Upper lobe of right lung (tissue), 1 donor: ENCODE results near the gene HRH2. TPM values are rescaled to one million over a fixed set of nuclear protein-coding genes. Genes with fewer than 3 reads are reported as not detected.
"Not testable (repeated sequence)": the region's sequence is repeated elsewhere in the genome, so short reads cannot be mapped to it uniquely, and the experiment has no call there.

Source experiments
- ATAC-seq: fragments of 200-7000 bp; cut with Tn5 transposase; one replicate; pipeline ENCODE4 v1.9.1; 2020; ENCODE audit warnings: mild to moderate bottlenecking, moderate library complexity
- DNase-seq: peaks from one replicate; pipeline ENCODE4 v3.0.0-alpha.2; 2020
- H3K27ac ChIP-seq: fragments of 200-600 bp; one replicate; pipeline ENCODE4 v1.8.0; 2022
- H3K27me3 ChIP-seq: fragments of 200-600 bp; one replicate; pipeline ENCODE4 v1.8.0; 2022; ENCODE audit warnings: mild to moderate bottlenecking
- H3K36me3 ChIP-seq: fragments of 200-600 bp; one replicate; pipeline ENCODE4 v1.8.0; 2022
- H3K4me1 ChIP-seq: fragments of 200-600 bp; one replicate; pipeline ENCODE4 v1.8.0; 2022
- H3K4me3 ChIP-seq: fragments of 200-600 bp; one replicate; pipeline ENCODE4 v1.8.0; 2022; ENCODE audit warnings: mild to moderate bottlenecking
- H3K9me3 ChIP-seq: fragments of 200-600 bp; one replicate; pipeline ENCODE4 v1.8.0; 2022
- CTCF ChIP-seq: fragments of 200-600 bp; IDR thresholded peaks from one replicate; pipeline ENCODE4 v1.8.0; 2022; ENCODE audit warnings: antibody characterized with exemption
- intact Hi-C: fragments of 100-400 bp; cut with DNase I; formaldehyde crosslinking; loops from one replicate; pipeline ENCODE4 v1.11.0; 2022
- total RNA-seq: library from RNA; stranded (reverse); fragmentation: NEBNext Ultra II Directional; extraction: Animal tissue kit (Norgen Biotek cat#: 25700); gene quantifications from one replicate; pipeline ENCODE4 v1.2.1, GENCODE V29; 2021
- donor health status: DM: no; HTN: yes; CAD: no; lungs with severe emphysema.

HRH2 gene
- total RNA-seq, 1 donor from 2014 or later = 8.2 TPM

GRCh38 chr5:175614861-175615260, 43.0 kb upstream of the HRH2 start:
- no peaks in the 10 kb centered on the region for H3K36me3 ChIP-seq
- DNase-seq = no peak
- intact Hi-C loops = no loop called here
- H3K27me3 ChIP-seq = peaks cover 5% of the 10 kb centered on the region
- H3K9me3 ChIP-seq = no peaks in the 10 kb centered on the region
- H3K27ac ChIP-seq = no peak overlapping the region
- H3K4me1 ChIP-seq = no peaks in the 10 kb centered on the region
- no peak for ATAC-seq
- H3K4me3 ChIP-seq = no peak overlapping the region
- TF ChIP-seq CTCF = no peak

GRCh38 chr5:175616083-175616482, 41.8 kb upstream of the HRH2 start:
- intact Hi-C loops = no loop called here
- Histone ChIP-seq H3K27ac (no peak overlapping the region), H3K27me3 (peaks cover 4% of the 10 kb centered on the region), H3K4me1 (no peaks in the 10 kb centered on the region), H3K4me3 (no peak overlapping the region), H3K36me3 (no peaks in the 10 kb centered on the region), H3K9me3 (no peaks in the 10 kb centered on the region)
- no peak for TF ChIP-seq CTCF
- DNase-seq (no peak), ATAC-seq (no peak)

- DNase-seq, ATAC-seq, H3K27me3 ChIP-seq, H3K9me3 ChIP-seq, H3K27ac ChIP-seq, H3K4me1 ChIP-seq, intact Hi-C loops, H3K4me3 ChIP-seq, H3K36me3 ChIP-seq: not testable (repeated sequence)
These were observed 41.3 kb upstream of the HRH2 start for GRCh38 chr5:175616527-175616926.

DNA sequence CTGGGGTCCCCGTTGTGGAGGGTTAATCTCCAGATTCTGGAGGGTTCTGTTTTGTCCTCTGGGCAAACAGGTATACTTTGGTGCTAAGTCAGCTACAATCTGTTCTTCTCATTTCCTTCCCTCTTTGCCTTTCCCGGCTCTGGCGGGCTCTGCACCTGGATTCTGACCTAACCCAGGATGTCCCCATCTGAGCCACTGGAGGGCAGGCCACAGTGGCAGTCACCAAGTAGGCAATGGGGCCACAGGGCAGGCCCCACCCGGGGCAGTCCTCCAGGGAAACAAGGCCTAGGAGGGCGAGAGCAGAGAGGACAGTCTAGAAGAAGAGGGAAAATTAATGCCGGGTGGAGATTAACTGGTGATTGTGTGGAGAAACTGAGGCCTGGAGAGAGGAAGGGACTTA, 40.4 kb upstream of the HRH2 start:
- Histone ChIP-seq H3K36me3 (no peaks in the 10 kb centered on the region), H3K4me3 (no peak overlapping the region), H3K27ac (no peak overlapping the region), H3K4me1 (no peaks in the 10 kb centered on the region), H3K9me3 (no peaks in the 10 kb centered on the region), H3K27me3 (no peaks in the 10 kb centered on the region)
- intact Hi-C loops = no loop called here
- ATAC-seq (peak; percentile 31), DNase-seq (no peak)
- TF ChIP-seq CTCF = no peak

- intact Hi-C loops = no loop called here
These were observed 37.3 kb upstream of the HRH2 start for GRCh38 chr5:175620527-175620926.

DNA sequence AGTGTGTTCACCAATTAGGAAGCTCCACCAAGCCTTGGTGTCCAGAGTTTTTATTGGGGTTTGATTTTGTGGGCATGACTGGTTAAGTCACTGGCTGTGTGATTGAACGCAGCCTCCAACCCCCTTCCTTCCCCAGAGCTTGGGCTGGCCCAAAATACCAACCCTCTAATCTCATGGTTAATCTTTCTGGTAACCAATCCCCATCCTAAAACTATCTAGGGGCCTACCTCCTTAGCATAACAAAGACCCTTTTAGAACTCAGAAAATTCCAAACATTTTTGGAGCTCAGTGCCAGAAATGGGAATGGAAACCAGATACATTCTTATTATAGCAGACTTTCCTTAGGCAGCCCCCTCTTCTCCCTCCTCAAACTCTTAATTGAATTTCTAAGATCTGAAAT, 35.9 kb upstream of the HRH2 start:
- intact Hi-C loops = no loop called here
- no peaks in the 10 kb centered on the region for H3K27me3 ChIP-seq
- TF ChIP-seq CTCF = no peak

More at GRCh38 chr5:175620527-175620926, 37.3 kb upstream of the HRH2 start:
- ATAC-seq = no peak
- Histone ChIP-seq H3K27me3 (no peaks in the 10 kb centered on the region), H3K4me3 (no peak overlapping the region), H3K4me1 (no peaks in the 10 kb centered on the region), H3K36me3 (no peaks in the 10 kb centered on the region), H3K27ac (no peak overlapping the region), H3K9me3 (no peaks in the 10 kb centered on the region)
- no peak for DNase-seq
- TF ChIP-seq CTCF = no peak

More for the DNA sequence above, 35.9 kb upstream of the HRH2 start:
- Histone ChIP-seq H3K9me3 (no peaks in the 10 kb centered on the region), H3K27ac (no peak overlapping the region), H3K36me3 (no peaks in the 10 kb centered on the region), H3K4me1 (no peaks in the 10 kb centered on the region), H3K4me3 (no peak overlapping the region)
- DNase-seq = no peak
- ATAC-seq = no peak
